ENCODE data around the gene NAT16.
A peak's percentile ranks its signal among the peaks of the same experiment; 100 is the strongest.

The NAT16 gene

GRCh38 chr7:101155303-101155702, 24.8 kb downstream of the NAT16 start:
- no peak for DNase-seq (ENCODE audit: low read depth, low spot score)
- TF ChIP-seq CTCF (IDR thresholded peaks at IDR 0.05; ENCODE audit: insufficient read depth, low read length, missing control alignments) = no peak
- ChIA-PET CTCF (interaction anchor here (0.6 to 8.7 kb wide), 8 partner anchors 10 to 128 kb away, joined by 3 to 59 read pairs (median 13); partner anchors contain the start of genes FIS1 and VGF), POLR2A (no interaction called here)
- peak overlapping the region; percentile 83 for H3K4me3 ChIP-seq (ENCODE audit: low read depth, low read length)

GRCh38 chr7:101154693-101155102, 25.4 kb downstream of the NAT16 start:
- no peak for TF ChIP-seq CTCF (IDR thresholded peaks at IDR 0.05; ENCODE audit: insufficient read depth, low read length, missing control alignments)
- ChIA-PET POLR2A (no interaction called here), CTCF (interaction anchor here (2.1 to 8.7 kb wide), 8 partner anchors 10 to 128 kb away, joined by 7 to 59 read pairs (median 22); partner anchors contain the start of genes FIS1 and VGF)
- H3K4me3 ChIP-seq (ENCODE audit: low read depth, low read length) = peak overlapping the region; percentile 83
- DNase-seq (ENCODE audit: low read depth, low spot score) = no peak

- ChIA-PET POLR2A (no interaction called here), CTCF (interaction anchor here (1.9 to 8.7 kb wide), 5 partner anchors 10 to 137 kb away, joined by 7 to 59 read pairs (median 13); partner anchors contain the start of gene VGF)
- no peak for DNase-seq (ENCODE audit: low read depth, low spot score)
- peak within 1 kb of the TSS; percentile 83 for H3K4me3 ChIP-seq (ENCODE audit: low read depth, low read length)
- no peak for TF ChIP-seq CTCF (IDR thresholded peaks at IDR 0.05; ENCODE audit: insufficient read depth, low read length, missing control alignments)
Observed at GRCh38 chr7:101153969-101154692, 26.0 kb downstream of the NAT16 start, which contains the start of gene AP1S1. AP1S1 (plus strand) TSS chr7:101154476; CDS start chr7:101154515, 39 bp downstream.

- ChIA-PET POLR2A (interaction anchor here (0.5 to 1.3 kb wide), 3 partner anchors 10 to 240 kb away, joined by 3 to 6 read pairs (median 3); partner anchors contain the start of gene SERPINE1), CTCF (interaction anchor here (0.9 to 8.7 kb wide), 7 partner anchors 8 to 139 kb away, joined by 4 to 59 read pairs (median 7); partner anchors contain the start of genes FIS1, PLOD3 and ZNHIT1)
- H3K4me3 ChIP-seq (ENCODE audit: low read depth, low read length) = no peak overlapping the region
- TF ChIP-seq CTCF (IDR thresholded peaks at IDR 0.05; ENCODE audit: insufficient read depth, low read length, missing control alignments) = no peak
- no peak for DNase-seq (ENCODE audit: low read depth, low spot score)
Observed at GRCh38 chr7:101151908-101152651, 28.0 kb downstream of the NAT16 start.

- no peak overlapping the region for H3K4me3 ChIP-seq (ENCODE audit: low read depth, low read length)
- no peak for DNase-seq (ENCODE audit: low read depth, low spot score)
- POLR2A ChIA-PET = interaction anchor here (0.6 to 5.3 kb wide), 6 partner anchors 14 to 80 kb away, joined by 3 to 61 read pairs (median 4); partner anchors contain the start of genes SERPINE1 and TRIM56
- TF ChIP-seq CTCF (IDR thresholded peaks at IDR 0.05; ENCODE audit: insufficient read depth, low read length, missing control alignments) = no peak
- CTCF ChIA-PET = interaction anchor here (1.0 to 10.9 kb wide), 11 partner anchors 12 to 141 kb away, joined by 3 to 353 read pairs (median 7); partner anchors contain the start of genes AP1S1, FIS1, PLOD3 and TRIM56
Observed at GRCh38 chr7:101140746-101141382, 39.2 kb downstream of the NAT16 start.
